ENCODE measurements around the gene LRRIQ3.

DNA sequence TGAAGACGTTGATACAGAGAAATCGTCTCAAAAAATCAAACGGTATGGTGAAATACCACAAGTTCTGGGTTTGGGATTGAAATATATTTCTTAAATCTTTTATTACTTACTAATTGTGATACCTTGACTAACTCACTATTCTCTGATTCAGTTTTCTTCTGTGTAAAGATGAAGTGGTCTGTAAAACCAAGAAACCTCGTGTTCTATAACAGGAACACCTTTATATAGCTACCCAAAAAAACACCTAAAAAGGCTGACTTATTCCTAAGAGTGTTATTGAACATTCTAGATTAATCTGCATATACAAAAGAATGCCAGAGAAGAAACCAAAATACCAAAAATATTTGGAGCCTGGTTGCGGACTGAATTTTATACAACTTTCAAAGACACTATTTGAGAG lies 721 bp downstream of the LRRIQ3 start:
- TF ChIP-seq, protein P1, sequence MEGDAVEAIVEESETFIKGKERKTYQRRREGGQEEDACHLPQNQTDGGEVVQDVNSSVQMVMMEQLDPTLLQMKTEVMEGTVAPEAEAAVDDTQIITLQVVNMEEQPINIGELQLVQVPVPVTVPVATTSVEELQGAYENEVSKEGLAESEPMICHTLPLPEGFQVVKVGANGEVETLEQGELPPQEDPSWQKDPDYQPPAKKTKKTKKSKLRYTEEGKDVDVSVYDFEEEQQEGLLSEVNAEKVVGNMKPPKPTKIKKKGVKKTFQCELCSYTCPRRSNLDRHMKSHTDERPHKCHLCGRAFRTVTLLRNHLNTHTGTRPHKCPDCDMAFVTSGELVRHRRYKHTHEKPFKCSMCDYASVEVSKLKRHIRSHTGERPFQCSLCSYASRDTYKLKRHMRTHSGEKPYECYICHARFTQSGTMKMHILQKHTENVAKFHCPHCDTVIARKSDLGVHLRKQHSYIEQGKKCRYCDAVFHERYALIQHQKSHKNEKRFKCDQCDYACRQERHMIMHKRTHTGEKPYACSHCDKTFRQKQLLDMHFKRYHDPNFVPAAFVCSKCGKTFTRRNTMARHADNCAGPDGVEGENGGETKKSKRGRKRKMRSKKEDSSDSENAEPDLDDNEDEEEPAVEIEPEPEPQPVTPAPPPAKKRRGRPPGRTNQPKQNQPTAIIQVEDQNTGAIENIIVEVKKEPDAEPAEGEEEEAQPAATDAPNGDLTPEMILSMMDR (IDR thresholded peaks at IDR 0.05), result no peak
- TF ChIP-seq POLR2AphosphoS5 (IDR thresholded peaks at IDR 0.05), result no peak
- TF ChIP-seq POLR2A (IDR thresholded peaks at IDR 0.05), result no peak
